SU-DHL-6 (cell line): ENCODE results near the gene C3orf49.

Experiments used
- CTCF ChIP-seq: fragments of 200-600 bp; sonication (generic); IDR thresholded peaks from one replicate; pipeline ENCODE4 v1.5.1; 2017; ENCODE audit warnings: antibody characterized with exemption, mild to moderate bottlenecking, low read length, moderate library complexity; ENCODE audit not compliant: insufficient read depth, poor library complexity, severe bottlenecking
- EZH2phosphoT487 ChIP-seq: fragments of 200-600 bp; sonication (generic), shearing (Covaris generic); conservative IDR thresholded peaks from 2 replicates; pipeline ENCODE4 v1.6.1; 2018; ENCODE audit warnings: mild to moderate bottlenecking, antibody characterized with exemption, low read length, moderate library complexity, mixed read lengths

- TF ChIP-seq CTCF (no peak), EZH2phosphoT487 (no peak)
Observed at GRCh38 chr3:63832395-63832794, 13.3 kb downstream of the C3orf49 start.
